Astrocyte (in vitro differentiated cells and primary cell): ENCODE data around the gene SPHK2.

ENCODE experiments used
- EZH2 ChIP-seq: IDR thresholded peaks from 2 replicates; pipeline ENCODE4 v1.6.1; 2012; ENCODE audit warnings: mild to moderate bottlenecking, low read length, inconsistent platforms; ENCODE audit not compliant: insufficient read depth
- TF ChIP-seq, protein P1 (sequence below): IDR thresholded peaks from 2 replicates; pipeline ENCODE4 v1.5.1; 2011; ENCODE audit warnings: low read depth, mild to moderate bottlenecking, inconsistent platforms, low read length, moderate library complexity; ENCODE audit not compliant: insufficient read depth

DNA sequence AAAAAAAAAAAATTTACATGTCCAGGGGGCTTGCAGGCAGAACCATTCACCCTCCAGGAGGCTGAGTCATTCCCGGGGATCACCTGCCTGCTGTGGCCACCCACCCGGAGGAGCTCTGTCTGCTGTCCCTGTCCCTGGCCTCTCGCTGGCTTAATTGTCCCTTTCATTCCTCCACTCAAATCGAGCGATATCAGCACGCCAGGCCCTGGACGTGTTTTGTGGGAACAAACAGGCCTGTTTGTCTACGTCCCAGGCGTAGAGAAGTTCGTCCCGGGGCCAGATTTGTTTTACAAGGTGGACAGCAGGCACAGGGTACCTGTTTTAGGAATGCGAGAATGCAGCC lies 46.2 kb upstream of the SPHK2 start:
- TF ChIP-seq, protein P1, sequence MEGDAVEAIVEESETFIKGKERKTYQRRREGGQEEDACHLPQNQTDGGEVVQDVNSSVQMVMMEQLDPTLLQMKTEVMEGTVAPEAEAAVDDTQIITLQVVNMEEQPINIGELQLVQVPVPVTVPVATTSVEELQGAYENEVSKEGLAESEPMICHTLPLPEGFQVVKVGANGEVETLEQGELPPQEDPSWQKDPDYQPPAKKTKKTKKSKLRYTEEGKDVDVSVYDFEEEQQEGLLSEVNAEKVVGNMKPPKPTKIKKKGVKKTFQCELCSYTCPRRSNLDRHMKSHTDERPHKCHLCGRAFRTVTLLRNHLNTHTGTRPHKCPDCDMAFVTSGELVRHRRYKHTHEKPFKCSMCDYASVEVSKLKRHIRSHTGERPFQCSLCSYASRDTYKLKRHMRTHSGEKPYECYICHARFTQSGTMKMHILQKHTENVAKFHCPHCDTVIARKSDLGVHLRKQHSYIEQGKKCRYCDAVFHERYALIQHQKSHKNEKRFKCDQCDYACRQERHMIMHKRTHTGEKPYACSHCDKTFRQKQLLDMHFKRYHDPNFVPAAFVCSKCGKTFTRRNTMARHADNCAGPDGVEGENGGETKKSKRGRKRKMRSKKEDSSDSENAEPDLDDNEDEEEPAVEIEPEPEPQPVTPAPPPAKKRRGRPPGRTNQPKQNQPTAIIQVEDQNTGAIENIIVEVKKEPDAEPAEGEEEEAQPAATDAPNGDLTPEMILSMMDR: no peak
- TF ChIP-seq EZH2: no peak
